ENCODE results near the gene ATP8A1.
"Not testable (repeated sequence)": the region's sequence is repeated elsewhere in the genome, so short reads cannot be mapped to it uniquely, and the experiment has no call there.

ATP8A1 gene

DNA sequence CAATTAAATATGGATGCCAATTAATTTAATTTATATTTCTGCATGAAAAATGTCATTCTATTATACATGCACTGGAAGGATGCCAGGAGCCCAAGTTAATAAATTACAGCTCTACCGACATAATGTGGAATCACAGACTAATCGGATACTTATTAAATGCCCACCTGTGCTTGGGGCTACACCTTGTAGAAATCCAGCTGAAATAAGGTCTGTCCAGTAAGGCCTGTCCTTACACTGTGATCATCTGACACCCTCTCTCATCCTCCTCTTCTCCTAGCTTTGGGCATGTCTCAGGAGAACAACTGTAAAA is 265.6 kb downstream of the ATP8A1 start:
- H3K4me3 ChIP-seq (ENCODE audit: low read length), result no peak overlapping the region
- no peak for DNase-seq (ENCODE audit: low read depth)
- TF ChIP-seq, protein P1, sequence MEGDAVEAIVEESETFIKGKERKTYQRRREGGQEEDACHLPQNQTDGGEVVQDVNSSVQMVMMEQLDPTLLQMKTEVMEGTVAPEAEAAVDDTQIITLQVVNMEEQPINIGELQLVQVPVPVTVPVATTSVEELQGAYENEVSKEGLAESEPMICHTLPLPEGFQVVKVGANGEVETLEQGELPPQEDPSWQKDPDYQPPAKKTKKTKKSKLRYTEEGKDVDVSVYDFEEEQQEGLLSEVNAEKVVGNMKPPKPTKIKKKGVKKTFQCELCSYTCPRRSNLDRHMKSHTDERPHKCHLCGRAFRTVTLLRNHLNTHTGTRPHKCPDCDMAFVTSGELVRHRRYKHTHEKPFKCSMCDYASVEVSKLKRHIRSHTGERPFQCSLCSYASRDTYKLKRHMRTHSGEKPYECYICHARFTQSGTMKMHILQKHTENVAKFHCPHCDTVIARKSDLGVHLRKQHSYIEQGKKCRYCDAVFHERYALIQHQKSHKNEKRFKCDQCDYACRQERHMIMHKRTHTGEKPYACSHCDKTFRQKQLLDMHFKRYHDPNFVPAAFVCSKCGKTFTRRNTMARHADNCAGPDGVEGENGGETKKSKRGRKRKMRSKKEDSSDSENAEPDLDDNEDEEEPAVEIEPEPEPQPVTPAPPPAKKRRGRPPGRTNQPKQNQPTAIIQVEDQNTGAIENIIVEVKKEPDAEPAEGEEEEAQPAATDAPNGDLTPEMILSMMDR (IDR thresholded peaks at IDR 0.05; ENCODE audit: insufficient read depth, low read depth, low read length, missing control alignments), result no peak

DNA sequence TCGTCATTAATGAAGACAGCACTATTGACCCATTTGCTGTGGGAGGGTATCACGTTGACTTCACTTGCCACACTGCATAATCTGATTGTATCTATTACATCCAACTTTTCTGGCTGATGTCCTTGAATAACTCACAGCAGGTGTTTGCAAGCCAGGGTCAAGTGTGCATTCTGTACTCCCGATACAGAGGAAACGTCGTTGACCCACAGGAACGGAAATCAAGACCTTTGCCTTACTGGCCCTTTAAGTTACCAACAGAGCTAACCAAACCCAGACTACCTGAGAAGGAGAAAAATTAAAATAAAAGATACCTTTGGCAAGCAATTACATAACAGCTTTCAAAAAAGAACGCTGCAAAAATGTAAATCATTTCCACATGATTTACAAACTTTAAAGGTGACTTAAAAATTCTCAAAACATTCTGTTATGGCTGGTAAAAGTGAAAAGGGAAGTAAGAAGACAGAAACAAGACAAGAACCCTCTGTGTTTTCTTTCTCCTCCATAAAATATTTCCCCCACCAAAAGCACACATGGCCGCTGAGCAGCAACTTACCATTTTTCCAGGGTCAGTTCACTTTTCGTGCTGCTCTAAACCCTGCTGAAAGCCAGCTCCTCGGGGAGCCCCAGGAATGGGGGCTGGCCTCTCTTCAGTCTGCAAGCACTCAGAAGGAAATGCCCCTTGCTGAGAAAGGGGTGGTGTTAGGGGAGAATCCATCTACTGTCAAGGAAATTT is 266.1 kb downstream of the ATP8A1 start:
- H3K4me3 ChIP-seq (ENCODE audit: low read length), result no peak overlapping the region
- DNase-seq (ENCODE audit: low read depth), result no peak
- TF ChIP-seq, protein P1 (IDR thresholded peaks at IDR 0.05; ENCODE audit: insufficient read depth, low read depth, low read length, missing control alignments), result no peak

DNA sequence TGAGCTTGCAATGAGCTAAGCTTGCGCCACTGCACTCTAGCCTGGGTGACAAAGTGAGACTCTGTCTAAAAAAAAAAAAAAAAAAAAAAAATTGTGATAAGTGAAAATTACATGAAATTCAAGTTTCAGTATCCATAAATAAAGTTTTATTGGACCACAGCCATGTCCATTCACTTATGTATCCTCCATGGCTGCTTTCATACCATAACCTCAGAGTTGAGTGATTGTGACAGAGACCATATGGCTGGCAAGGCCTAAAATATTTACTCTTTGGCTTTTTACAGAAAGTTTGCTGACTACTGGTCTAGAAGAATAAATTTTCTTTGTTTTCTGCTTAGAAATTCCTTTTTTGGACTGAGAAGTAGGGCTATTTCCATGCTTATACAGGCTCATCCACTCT is 271.4 kb downstream of the ATP8A1 start:
- no peak for DNase-seq (ENCODE audit: low read depth)
- TF ChIP-seq, protein P1 (IDR thresholded peaks at IDR 0.05; ENCODE audit: insufficient read depth, low read depth, low read length, missing control alignments), result no peak
- H3K4me3 ChIP-seq (ENCODE audit: low read length), result no peak overlapping the region

GRCh38 chr4:42381666-42382065 is 275.2 kb downstream of the ATP8A1 start:
- TF ChIP-seq, protein P1 (IDR thresholded peaks at IDR 0.05; ENCODE audit: insufficient read depth, low read depth, low read length, missing control alignments), result no peak
- no peak for DNase-seq (ENCODE audit: low read depth)
- H3K4me3 ChIP-seq (ENCODE audit: low read length), result no peak overlapping the region

GRCh38 chr4:42377497-42377896 is 279.4 kb downstream of the ATP8A1 start:
- H3K4me3 ChIP-seq (ENCODE audit: low read length), result no peak overlapping the region
- TF ChIP-seq, protein P1 (IDR thresholded peaks at IDR 0.05; ENCODE audit: insufficient read depth, low read depth, low read length, missing control alignments), result no peak
- DNase-seq (ENCODE audit: low read depth), result no peak

- H3K4me3 ChIP-seq (ENCODE audit: low read length); DNase-seq (ENCODE audit: low read depth): not testable (repeated sequence)
Measured at GRCh38 chr4:42372303-42372702, 284.6 kb downstream of the ATP8A1 start.

DNA sequence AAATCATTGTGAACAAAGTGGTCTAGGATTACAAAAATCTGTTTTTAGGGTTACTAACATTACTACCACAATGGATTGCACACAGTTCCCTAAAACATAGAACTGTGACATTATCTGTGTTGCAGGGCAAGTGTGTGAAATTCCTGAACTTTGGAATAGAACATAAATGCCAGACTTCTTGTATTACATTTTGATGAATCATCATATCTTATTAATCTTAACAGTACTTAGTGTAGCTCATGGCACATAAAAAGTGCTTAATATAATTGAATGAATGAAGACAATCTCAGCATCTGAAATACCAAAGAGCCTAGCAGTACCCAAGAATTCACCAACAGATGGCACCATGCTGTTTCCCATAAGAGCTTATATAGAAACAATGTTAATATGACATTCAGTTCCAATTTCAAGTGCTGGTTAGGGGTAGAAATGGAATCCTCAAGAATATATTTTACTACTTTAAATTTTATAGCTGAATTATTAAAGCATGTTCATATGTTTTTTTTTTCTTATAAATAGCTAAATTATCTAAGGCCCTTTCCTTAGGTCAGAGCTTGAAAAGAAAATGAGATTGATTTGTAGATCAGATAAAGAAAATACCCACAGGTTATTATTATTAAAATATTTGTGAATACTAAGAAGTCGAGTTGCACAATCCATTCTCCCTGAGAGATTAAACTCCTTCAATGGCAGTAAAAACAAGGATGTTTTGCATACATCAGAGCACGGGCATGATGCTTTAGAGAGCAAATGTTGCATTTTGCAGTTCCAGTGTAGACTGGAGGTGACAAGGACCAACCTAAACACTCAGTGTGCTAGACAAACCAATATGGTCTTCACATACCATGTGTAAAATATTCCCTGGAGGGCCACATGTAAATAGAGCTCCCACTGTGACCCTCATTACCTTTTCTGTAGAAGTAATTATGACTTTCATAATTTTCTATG is 285.3 kb downstream of the ATP8A1 start:
- TF ChIP-seq, protein P1 (IDR thresholded peaks at IDR 0.05; ENCODE audit: insufficient read depth, low read depth, low read length, missing control alignments), result peak; percentile 64
- DNase-seq (ENCODE audit: low read depth), result peak; percentile 67
- H3K4me3 ChIP-seq (ENCODE audit: low read length), result no peak overlapping the region

Data from epithelial cell of esophagus (primary cell).